HG03442 (cell line): ENCODE data around the gene OMD.

Source experiments
- ATAC-seq: cut with Tn5 transposase; IDR thresholded peaks from one replicate; pipeline ENCODE4 v1.9.1; 2021; ENCODE audit warnings: mild to moderate bottlenecking, moderate library complexity; ENCODE audit not compliant: unreplicated experiment

The OMD gene, protein sequence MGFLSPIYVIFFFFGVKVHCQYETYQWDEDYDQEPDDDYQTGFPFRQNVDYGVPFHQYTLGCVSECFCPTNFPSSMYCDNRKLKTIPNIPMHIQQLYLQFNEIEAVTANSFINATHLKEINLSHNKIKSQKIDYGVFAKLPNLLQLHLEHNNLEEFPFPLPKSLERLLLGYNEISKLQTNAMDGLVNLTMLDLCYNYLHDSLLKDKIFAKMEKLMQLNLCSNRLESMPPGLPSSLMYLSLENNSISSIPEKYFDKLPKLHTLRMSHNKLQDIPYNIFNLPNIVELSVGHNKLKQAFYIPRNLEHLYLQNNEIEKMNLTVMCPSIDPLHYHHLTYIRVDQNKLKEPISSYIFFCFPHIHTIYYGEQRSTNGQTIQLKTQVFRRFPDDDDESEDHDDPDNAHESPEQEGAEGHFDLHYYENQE

DNA sequence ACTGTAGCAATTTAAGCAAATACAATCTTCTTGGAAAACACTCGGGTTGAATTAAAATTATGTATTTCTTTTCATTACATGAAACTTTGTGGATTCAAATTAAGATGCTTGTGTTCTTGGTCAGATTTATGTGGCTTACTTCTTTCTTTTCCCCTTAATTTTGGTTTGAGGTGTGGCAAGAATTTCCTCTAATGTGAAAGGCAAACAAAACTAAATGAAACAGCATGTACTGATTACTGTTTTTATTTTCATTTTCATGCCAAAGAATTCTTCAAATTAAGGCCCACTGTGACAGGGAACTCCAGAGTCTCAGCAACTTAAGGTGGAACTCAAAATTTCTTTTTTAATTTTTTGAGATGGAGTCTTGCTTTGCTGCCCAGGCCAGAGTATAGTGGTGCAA lies at the start of gene OMD:
Gene OMD (minus strand): TSS at position 132 of the 400 bp plus-strand sequence. CDS start 6,913 bp downstream, outside the sequence.
- ATAC-seq, result no peak

DNA sequence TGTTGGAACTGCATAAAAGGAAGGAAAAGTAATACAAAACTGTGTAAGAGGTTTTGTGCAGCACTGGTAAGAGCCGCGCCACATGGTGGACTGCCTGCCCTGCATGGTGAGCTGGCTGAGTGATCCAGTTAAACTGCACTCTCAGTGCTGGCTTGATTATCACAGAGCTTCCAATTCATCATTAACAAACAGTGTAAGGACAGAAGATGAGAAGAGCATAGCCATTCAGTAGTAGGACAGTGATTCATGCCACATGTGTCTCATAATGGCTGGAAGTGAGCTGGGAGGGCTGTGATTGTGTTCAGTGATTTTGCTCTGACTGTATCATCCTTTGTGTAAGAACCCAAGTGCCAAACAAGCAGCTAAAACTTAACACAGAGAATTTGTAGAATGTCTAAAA lies 43.9 kb upstream of the OMD start:
- no peak for ATAC-seq

DNA sequence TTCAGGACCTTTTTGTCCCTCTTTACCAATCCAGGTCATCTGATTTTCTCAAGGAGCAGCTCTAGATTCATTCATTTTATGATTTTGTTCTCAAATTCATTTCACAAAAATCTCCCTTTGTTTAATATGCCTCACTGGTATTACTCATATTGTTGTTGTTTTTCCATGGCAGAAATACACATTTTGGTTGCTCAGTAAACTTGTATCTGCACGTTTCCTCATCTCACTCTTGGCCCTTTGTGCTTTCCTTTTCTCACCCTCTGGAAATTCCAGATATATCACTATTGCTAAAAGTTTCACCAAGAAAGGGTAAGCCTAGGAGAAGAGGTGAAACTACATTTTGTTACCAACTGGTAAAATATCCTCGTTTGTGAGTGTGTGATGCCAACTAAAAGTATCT lies 43.2 kb upstream of the OMD start:
- no peak for ATAC-seq

DNA sequence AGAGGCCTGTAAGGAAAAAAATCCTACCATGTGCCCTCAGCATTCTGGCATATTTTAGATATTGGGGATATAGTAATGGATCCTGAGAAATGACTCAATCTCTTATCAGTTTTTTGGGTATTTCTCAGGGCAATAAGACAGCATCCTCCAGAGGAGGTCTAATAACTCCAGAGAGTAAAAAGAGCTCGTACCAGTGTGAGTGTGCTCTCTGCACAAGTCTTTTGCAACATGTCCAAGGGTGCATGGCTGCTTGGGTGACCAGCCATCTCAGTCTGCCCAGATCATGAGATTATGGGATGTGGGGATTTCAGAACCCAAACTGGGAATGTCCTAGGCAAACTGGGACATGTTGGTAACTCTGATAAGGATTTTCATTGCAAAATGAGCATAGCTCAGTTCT lies 42.8 kb upstream of the OMD start:
- no peak for ATAC-seq

DNA sequence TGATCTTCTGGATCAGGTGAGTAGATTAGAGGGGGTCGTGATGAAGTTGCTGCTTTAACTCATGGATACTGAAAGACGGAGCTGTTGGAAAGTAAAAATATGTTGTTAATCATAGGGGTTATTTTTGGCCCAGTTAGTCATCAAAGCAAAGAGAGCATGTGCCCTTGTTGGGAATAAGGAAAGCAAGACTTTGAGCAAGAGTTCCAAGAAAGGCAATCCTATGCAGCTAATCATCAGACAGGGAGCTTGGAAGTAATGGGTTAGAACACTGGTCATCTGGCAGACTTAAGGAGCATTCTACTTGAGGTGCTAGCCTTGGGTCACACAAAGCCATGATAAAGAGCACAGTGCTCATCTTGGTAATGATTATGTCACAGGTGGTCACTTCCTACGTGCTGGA lies 39.7 kb upstream of the OMD start:
- no peak for ATAC-seq

DNA sequence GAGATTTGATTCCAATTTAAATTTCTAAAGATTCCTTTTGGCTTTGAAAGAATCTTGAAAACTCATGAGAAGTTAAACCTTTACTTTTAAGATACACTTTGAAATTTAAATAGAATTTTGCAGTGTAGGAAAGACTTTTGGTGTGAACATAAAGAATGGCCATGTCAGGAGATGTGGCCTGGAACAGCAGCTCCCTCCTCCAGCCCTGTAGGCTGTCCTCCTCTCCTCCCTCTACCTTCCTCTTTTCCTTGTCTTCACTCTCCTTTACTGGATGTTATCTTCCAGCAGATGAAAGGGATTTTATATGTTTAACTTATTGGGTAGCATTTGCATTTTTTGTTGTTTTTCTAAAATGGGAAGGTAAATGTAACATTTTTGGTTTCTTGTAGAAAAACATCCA lies 39.1 kb upstream of the OMD start:
- no peak for ATAC-seq

DNA sequence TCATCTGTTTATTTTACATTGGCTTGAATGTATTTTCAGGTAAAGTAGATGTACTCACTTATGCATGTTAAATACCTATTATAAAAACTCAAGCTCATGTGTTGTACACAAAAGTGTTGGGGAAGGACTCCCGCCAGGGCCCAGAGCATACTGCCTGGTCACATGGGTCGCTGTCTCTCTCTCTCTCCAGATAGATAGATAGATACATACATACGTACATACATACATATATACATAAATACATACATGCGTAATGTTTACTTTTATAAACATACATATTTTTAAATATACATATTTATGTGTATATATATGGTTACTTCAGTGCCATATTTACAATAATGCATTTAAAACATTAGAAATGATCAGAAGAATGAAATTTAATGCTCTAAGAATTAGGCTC lies 33.3 kb upstream of the OMD start:
- no peak for ATAC-seq

DNA sequence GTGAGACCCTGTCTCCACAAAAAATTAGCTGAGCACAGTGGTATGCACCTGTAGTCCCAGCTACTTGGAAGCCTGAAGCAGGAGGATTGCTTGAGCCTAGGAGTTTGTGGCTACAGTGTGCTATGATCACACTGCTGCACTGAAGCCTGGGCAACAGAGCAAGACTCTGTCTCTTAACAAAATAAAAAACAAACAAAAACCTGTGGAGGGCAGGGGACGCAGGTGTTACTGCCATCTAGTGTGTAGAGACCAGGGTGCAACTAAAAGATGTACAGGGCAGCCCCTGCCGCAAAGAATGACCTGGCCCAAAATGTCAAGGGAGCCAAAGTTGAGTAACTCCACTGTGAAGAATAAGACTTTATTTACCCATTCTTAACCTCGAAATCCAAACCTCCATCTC lies 30.9 kb upstream of the OMD start:
- ATAC-seq, result no peak

DNA sequence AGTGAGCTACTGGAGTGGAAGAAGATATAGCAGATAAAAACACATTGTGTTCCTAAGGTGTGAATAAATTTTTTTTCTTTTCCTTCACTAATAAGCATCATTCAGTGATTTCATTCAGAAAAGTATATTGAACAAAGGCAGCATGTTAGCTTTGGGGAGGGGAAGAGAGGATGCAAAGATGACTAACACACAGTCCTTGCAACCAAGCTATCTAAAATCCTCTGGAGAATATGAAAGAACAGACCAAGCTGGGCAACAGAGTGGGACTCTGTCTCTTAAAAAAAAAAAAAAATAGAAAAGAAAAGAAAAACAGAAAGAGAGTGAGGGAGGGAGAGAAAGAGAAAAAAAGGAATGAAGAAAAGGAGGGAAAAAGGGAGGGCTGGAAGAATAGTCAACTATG lies 22.3 kb upstream of the OMD start:
- ATAC-seq, result no peak

DNA sequence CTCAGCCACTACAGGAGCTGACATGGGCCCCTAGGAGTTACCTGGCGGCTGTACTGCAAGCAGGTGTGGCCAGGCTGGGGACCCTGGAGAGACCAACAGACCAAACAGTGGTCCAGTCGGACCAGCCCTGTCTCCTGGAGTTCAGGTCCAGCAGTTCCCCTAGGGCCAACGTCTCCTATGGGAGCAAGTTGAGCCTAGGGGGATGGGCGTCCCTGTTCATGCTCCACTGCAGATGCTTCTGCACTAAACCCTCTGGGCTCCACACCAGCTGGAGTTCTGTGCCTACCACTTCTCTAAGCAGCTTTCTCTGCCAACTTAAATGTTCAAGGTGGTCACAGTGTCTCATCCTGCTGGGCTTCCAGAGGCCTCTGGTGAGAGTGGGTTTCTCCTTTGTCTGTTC lies 20.6 kb upstream of the OMD start:
- ATAC-seq, result no peak

DNA sequence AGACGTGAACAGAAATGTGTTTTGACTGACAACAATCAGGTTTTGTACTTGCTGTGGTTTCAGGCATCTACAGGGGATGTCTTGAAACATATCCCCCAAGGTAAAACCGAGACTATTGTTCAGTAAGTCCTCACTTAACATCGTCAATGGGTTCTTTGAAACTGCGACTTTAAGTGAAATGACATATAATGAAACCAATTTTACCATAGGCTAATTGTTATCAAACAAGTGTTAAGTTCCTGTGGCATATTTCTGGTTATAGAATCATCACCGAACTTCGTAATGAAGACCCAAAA lies 16.4 kb upstream of the OMD start:
- ATAC-seq, result no peak

DNA sequence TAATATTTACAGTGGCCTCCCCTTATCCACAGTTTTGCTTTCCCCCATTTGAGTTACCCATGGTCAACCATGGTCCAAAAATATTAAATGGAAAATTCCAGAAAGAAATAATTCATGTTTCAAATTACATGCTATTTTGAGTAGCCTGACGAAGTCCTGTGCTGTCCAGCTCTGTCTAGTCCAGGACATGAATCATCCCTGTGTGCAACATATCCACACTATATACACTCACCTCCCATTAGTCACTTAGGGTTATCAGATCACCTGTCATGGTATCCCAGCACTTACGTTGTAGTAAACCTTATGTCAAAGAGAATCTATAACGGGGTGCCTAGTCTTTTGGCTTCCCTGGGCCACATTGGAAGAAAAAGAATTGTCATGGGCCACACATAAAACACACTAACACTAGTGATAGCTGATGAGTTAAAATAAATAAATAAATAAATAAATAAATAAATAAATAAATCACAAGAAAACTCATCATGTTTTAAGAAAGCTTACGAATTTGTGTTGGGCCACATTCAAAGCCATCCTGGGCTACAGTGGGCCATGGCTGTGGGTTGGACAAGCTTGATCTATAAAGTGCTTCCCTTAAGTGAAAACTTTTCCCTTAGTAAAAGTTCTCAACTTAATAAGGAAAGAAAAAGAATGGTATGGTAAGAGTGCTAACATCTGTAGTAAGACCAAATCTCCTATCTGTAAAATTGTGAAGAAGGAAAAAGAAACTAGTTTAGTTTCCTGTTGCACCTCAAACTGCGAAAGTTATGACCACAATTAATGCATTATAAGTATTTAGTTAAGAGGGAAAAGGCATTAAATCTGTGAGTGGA lies 15.9 kb upstream of the OMD start:
- no peak for ATAC-seq

DNA sequence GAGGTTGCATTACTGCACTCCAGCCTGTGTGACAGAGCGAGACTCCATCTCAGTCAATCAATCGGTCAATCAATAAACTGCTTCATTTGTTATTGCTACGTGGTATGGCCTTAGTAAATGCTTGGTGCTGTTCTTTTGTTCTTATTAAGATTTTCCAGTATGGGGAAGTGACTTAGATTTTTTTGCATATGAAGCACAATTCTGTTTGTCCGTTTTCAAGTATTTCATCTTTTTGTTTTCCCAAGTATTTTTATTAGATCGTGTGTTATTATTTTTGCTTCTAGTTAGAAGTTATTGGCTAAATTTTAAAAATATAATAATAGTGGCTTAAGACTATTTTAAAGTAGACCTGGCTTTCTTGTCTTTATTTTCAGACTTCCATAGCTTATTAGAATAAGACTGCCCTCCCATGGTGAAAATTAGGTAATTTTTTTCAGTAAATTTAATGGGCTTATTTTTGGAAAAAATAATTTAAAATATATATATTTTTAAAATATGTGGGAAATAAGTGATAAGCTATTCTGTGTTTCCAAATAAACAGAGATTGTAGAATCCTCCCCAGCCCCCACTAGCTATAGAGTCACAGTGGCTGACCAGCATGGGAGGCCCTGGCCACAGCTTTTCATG lies 14.7 kb upstream of the OMD start:
- ATAC-seq, result no peak

DNA sequence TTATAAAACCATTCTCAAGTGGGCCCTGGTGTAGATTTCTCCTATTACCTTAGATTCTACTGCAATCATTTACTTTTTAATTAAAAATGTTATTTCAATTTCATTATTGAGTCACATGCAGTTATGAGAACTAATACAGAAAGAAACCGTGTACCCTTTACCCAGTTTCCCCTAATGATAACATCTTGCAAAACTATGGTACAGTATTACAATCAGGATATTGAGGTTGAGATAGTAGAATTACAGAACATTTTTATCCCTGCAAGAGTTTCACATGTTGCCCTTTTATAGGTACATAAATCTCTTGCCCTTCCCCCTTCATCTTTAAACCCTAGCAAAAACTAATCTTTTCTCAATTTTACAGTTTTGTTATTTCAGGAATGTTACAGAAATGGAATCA lies 11.0 kb upstream of the OMD start:
- no peak for ATAC-seq

DNA sequence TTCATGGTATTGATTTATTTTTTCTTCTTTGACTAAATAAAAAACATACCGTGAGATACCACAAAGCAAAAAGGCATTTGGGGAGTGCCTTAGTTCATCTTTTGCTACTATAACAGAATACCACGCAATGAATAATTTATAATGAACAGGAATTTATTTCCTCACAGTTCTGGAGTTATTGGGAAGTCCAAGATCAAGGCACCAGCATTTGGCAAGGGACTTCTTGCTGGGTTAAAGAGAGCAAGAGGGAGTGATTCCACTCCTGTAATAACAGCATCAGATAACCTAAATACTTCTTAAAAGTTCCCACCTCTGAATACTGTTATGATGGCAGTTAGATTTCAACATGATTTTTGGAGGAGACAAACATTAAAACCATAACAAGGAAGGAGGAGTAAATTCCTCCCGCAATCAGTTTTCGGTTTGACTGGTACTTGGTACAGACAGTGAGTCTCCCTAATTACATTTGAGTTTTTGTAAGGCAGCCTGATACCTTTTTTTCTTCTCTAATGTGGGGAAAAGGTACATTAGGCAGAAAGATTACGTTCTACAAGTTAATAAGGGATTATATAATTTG lies 8.8 kb upstream of the OMD start:
- ATAC-seq, result no peak

DNA sequence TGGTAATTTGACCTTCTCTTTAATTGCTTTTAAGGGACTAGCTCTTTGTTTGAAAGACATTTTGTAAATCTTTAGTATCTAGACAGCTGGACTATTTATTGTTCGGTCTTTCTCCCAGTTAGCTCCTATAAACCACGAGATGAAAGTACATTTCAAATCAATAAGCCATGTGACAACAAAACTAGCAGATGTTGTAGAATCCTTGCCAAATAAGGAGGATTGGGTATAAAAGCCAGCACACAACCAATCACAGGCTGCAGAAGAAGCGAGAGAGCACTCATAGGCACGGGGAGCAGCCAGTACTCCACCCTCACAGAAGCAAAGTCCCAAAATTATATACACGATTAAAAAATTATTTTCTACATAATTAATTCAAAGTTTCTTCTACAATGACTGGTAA lies 8.1 kb upstream of the OMD start:
- no peak for ATAC-seq

DNA sequence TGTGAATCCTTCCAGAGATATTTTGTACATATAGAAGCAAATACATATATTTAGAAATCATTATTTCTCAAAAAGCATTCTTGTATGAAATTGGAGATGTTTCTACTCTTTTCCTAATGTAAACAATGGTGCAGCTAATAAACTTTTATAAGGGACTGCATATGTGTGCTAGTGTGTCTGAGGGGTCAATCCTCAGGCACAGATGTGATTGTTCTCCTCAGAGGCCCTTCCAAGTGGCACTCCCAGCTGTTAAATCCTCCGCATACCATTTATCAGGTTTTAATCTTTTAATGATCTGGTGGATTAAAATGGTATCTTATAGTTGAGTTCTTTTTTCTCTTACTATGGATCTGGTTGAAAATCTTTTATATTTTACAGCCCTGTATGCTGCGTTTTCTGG lies 5.6 kb upstream of the OMD start:
- no peak for ATAC-seq

DNA sequence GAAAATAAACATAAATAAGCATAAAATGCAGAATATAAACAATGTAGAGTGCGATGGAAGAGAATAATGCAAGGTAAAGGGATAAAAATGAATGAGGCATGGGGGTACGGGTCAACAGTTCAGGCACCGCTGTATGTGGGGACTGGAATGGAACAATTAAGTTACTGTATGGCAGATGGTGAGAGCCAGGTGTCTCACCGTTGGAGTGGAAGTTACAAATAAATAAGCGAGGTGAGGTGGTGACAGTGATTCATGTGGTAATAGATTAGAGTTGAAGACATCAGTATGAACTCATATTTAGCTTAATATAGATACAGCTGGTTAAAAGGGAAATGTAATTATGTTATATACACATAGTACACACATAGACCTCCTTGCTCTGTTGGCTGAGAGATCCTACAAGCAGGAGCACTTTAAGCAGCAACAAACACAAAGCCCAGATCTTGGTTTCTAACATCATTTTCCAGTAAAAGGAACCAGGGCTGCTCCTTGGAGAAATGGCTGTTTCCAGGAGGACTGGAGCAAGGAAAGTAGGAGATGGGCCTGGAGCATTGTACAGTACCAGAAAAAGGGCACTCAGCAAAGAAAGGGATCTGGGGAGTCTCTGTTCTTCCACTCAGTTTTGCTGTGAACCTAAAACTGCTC lies 2.4 kb upstream of the OMD start:
- no peak for ATAC-seq

DNA sequence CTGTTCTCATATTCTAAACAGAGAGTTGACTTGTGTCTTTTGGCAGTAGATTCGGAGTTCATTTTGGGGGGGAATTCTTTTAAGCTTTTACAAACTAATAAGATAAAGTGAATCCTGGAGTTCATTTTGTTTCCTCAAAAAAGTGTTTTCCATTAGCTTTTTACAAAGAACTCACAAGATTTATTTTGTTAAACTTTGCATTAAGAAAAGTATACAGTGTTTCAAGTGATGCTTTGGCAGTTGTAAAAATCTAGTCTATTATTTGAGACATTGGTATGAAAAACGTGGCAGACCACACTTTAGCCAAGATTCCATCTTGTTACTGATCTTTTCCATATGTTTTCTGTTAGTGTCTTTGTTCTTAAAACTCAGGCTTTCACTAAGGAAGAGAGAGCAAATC lies 1.2 kb upstream of the OMD start:
- no peak for ATAC-seq

DNA sequence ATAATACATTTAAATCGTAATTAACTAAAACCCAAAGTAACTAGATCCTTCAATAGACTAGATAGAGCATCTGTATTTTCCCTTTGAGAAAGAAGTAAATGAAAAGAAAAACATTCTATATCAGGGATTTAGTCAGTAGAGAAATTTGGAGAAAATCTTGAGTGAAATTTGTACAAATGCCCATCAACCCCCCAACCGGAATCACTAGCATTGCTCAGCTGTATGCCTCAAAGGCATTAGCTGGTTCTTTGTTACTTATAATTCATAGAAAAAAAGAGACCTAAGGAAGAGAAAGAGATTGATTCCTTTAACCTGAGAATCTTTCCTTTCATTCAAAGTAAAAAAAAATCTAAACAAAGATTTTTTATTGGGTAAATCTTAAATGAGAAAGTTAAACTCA lies 659 bp downstream of the OMD start:
- ATAC-seq, result no peak

DNA sequence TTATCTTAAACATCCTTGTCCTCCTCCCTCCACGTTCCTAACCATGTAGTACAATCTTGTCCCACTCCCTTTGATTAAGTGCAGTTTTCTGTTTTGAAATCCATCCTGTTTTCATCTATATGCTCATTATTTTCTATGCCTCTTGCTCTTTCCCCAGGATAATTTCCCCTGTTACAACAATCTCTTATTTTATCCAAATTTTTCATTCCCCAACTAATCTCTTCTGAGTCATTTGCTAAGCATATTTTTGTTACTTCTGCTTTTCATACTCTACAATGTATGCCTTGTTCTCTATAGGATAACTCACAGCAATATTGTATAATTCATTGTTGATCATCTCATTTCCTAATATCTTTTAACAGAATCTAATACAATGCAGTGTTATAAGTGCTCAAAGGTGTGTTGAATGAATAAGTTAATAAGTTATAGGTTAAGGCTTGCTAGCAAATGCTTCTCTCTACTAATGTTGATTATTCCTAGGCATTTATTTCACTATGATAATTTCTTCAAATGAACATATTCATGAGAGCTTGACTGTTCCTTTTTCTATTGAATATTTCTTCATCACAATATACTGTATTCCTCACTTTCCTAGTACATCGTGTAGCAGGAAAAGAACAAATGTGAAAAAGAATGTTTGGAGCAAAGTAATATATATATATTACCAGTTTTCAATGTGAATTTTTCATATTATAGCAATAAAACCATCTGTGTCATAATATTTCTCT lies 1.5 kb downstream of the OMD start:
- no peak for ATAC-seq
